Neural progenitor cell (in vitro differentiated cells): ENCODE measurements around the gene DKKL1. TPM values are rescaled to one million over a fixed set of nuclear protein-coding genes. Genes with fewer than 3 reads are reported as not detected.

Experiments
- DNase-seq: peaks from one replicate; pipeline ENCODE4 v3.0.0-alpha.2; 2016; ENCODE audit warnings: low spot score
- H2AFZ ChIP-seq: fragments of 200-600 bp; sonication (generic); replicated peaks from 2 replicates; pipeline ENCODE4 v1.6.1; 2016; ENCODE audit warnings: antibody characterized with exemption
- H3F3A ChIP-seq: fragments of 200-600 bp; sonication (generic); 2 replicates; pipeline ENCODE4 v1.6.1; 2016; ENCODE audit warnings: antibody characterized with exemption, low read depth
- H3K27ac ChIP-seq: fragments of 200-600 bp; sonication (generic); 2 replicates; pipeline ENCODE4 v1.5.1; 2016; ENCODE audit warnings: mild to moderate bottlenecking
- H3K27me3 ChIP-seq: fragments of 200-600 bp; sonication (generic); 2 replicates; pipeline ENCODE4 v1.6.1; 2016; ENCODE audit warnings: mild to moderate bottlenecking, moderate library complexity
- H3K36me3 ChIP-seq: fragments of 200-600 bp; sonication (generic); 2 replicates; pipeline ENCODE4 v1.5.1; 2016
- H3K4me1 ChIP-seq: fragments of 200-600 bp; sonication (generic); 2 replicates; pipeline ENCODE4 v1.6.1; 2016; ENCODE audit warnings: mixed run types
- H3K4me2 ChIP-seq: fragments of 200-600 bp; sonication (generic); 2 replicates; pipeline ENCODE4 v1.6.1; 2016
- H3K4me3 ChIP-seq: fragments of 200-600 bp; sonication (generic); 2 replicates; pipeline ENCODE4 v1.5.1; 2016
- H3K79me2 ChIP-seq: fragments of 200-600 bp; sonication (generic); 2 replicates; pipeline ENCODE4 v1.6.1; 2016; ENCODE audit warnings: low read depth
- H3K9ac ChIP-seq: fragments of 200-600 bp; sonication (generic); 2 replicates; pipeline ENCODE4 v1.6.1; 2016
- H3K9me3 ChIP-seq: fragments of 200-600 bp; sonication (generic); 2 replicates; pipeline ENCODE4 v1.5.1; 2016; ENCODE audit warnings: low read depth
- H4K20me1 ChIP-seq: fragments of 200-600 bp; sonication (generic); 2 replicates; pipeline ENCODE4 v1.6.1; 2016; ENCODE audit warnings: low read depth
- H3K27ac Mint-ChIP-seq: 3 replicates; pipeline ENCODE4 v1.8.0; 2021; ENCODE audit warnings: mixed read lengths
- H3K27me3 Mint-ChIP-seq: 2 replicates; pipeline ENCODE4 v1.8.0; 2022; ENCODE audit warnings: low read depth, mild to moderate bottlenecking, inconsistent platforms, moderate library complexity, mixed read lengths; ENCODE audit not compliant: insufficient read depth
- H3K36me3 Mint-ChIP-seq: 3 replicates; pipeline ENCODE4 v1.8.0; 2021; ENCODE audit warnings: mixed read lengths
- H3K4me1 Mint-ChIP-seq: 3 replicates; pipeline ENCODE4 v1.8.0; 2021; ENCODE audit warnings: mixed read lengths
- H3K4me3 Mint-ChIP-seq: 3 replicates; pipeline ENCODE4 v1.8.0; 2021; ENCODE audit warnings: mild to moderate bottlenecking, moderate library complexity, mixed read lengths
- H3K9me3 Mint-ChIP-seq: 3 replicates; pipeline ENCODE4 v1.8.0; 2020; ENCODE audit warnings: mixed read lengths
- CTCF ChIP-seq: fragments of 200-600 bp; sonication (generic); IDR thresholded peaks from 2 replicates; pipeline ENCODE4 v1.5.1; 2017; ENCODE audit warnings: antibody characterized with exemption, mild to moderate bottlenecking
- EZH2 ChIP-seq: fragments of 200-600 bp; sonication (generic); IDR thresholded peaks from 2 replicates; pipeline ENCODE4 v1.6.1; 2017; ENCODE audit warnings: antibody characterized with exemption, mild to moderate bottlenecking, moderate library complexity
- EZH2phosphoT487 ChIP-seq: fragments of 200-600 bp; sonication (generic); IDR thresholded peaks from 2 replicates; pipeline ENCODE4 v1.6.1; 2017; ENCODE audit warnings: antibody characterized with exemption
- total RNA-seq: library from RNA; depleted of rRNA; stranded (reverse); fragments of >200 nt; gene quantifications from 2 replicates; pipeline ENCODE4 v1.2.3, GENCODE V29; 2015; ENCODE audit warnings: low replicate concordance

The DKKL1 gene
- 3.0 and 5.6 TPM in 2 replicates for total RNA-seq

- Mint-ChIP-seq H3K27me3 (peaks cover 7% of the 10 kb centered on the region), H3K27ac (no peak within 1 kb of the TSS), H3K36me3 (peaks cover 8% of the 10 kb centered on the region), H3K9me3 (no peaks in the 10 kb centered on the region), H3K4me3 (peak within 1 kb of the TSS; percentile 21), H3K4me1 (peaks cover 16% of the 10 kb centered on the region)
- Histone ChIP-seq H4K20me1 (no peaks in the 10 kb centered on the region), H3K27me3 (no peaks in the 10 kb centered on the region), H3K9ac (peak within 1 kb of the TSS; percentile 90), H3K79me2 (peaks cover 47% of the 10 kb centered on the region), H3F3A (peaks cover 27% of the 10 kb centered on the region), H3K9me3 (no peaks in the 10 kb centered on the region), H3K4me2 (peak within 1 kb of the TSS; percentile 95), H3K4me1 (peaks cover 16% of the 10 kb centered on the region), H3K27ac (no peak within 1 kb of the TSS), H2AFZ (no peak within 1 kb of the TSS), H3K36me3 (peaks cover 6% of the 10 kb centered on the region), H3K4me3 (peak within 1 kb of the TSS; percentile 76)
- TF ChIP-seq CTCF (peak; percentile 48), EZH2phosphoT487 (no peak)
- peak; percentile 100 for DNase-seq
Observed at GRCh38 chr19:49363268-49364082, at the start of gene DKKL1. Gene DKKL1 (plus strand): TSS chr19:49363877. CDS start chr19:49363999, 122 bp downstream.

GRCh38 chr19:49315111-49315510 is 48.6 kb upstream of the DKKL1 start:
- H3K27me3 Mint-ChIP-seq: no peaks in the 10 kb centered on the region

GRCh38 chr19:49316284-49316683 is 47.4 kb upstream of the DKKL1 start:
- H3K4me1 Mint-ChIP-seq: peaks cover 7% of the 10 kb centered on the region
- no peak for DNase-seq
- TF ChIP-seq CTCF: no peak
- no peak for TF ChIP-seq EZH2
- TF ChIP-seq EZH2phosphoT487: no peak
- no peak overlapping the region for H3K9ac ChIP-seq
- H3K9me3 ChIP-seq: no peaks in the 10 kb centered on the region
- H2AFZ ChIP-seq: no peak overlapping the region
- no peak overlapping the region for H3K4me2 ChIP-seq
- peaks cover 25% of the 10 kb centered on the region for H3K9me3 Mint-ChIP-seq
- H3K4me1 ChIP-seq: peaks cover 6% of the 10 kb centered on the region
- H3K4me3 Mint-ChIP-seq: no peak overlapping the region
- no peaks in the 10 kb centered on the region for H4K20me1 ChIP-seq
- H3K27ac Mint-ChIP-seq: no peak overlapping the region
- H3K4me3 ChIP-seq: no peak overlapping the region
- no peaks in the 10 kb centered on the region for H3K27me3 Mint-ChIP-seq
- H3K36me3 Mint-ChIP-seq: peaks cover 43% of the 10 kb centered on the region
- H3K36me3 ChIP-seq: no peaks in the 10 kb centered on the region
- H3K27me3 ChIP-seq: no peaks in the 10 kb centered on the region
- no peaks in the 10 kb centered on the region for H3K79me2 ChIP-seq
- H3F3A ChIP-seq: no peaks in the 10 kb centered on the region
- H3K27ac ChIP-seq: no peak overlapping the region

More at GRCh38 chr19:49315111-49315510, 48.6 kb upstream of the DKKL1 start:
- Histone ChIP-seq H3F3A (no peaks in the 10 kb centered on the region), H3K79me2 (no peaks in the 10 kb centered on the region), H3K4me2 (no peak overlapping the region), H3K4me3 (no peak overlapping the region), H3K27ac (peak overlapping the region; percentile 43), H3K4me1 (peaks cover 6% of the 10 kb centered on the region), H3K9me3 (no peaks in the 10 kb centered on the region), H3K9ac (no peak overlapping the region), H4K20me1 (no peaks in the 10 kb centered on the region), H3K36me3 (no peaks in the 10 kb centered on the region), H3K27me3 (no peaks in the 10 kb centered on the region), H2AFZ (no peak overlapping the region)
- Mint-ChIP-seq H3K36me3 (peaks cover 44% of the 10 kb centered on the region), H3K4me1 (peaks cover 7% of the 10 kb centered on the region), H3K27ac (no peak overlapping the region), H3K9me3 (peaks cover 17% of the 10 kb centered on the region), H3K4me3 (no peak overlapping the region)
- DNase-seq: peak; percentile 44
- TF ChIP-seq EZH2phosphoT487 (no peak), CTCF (no peak), EZH2 (no peak)
